Smooth muscle cell of the brain vasculature (primary cell): ENCODE measurements around the gene RNF146.
"Not testable (repeated sequence)": the region's sequence is repeated elsewhere in the genome, so short reads cannot be mapped to it uniquely, and the experiment has no call there.

Experiments
- DNase-seq: peaks from one replicate; pipeline ENCODE4 v3.0.0-alpha.2; 2012; ENCODE audit warnings: low read depth, low spot score

RNF146 gene

GRCh38 chr6:127266178-127266891 lies at the start of gene RNF146:
Gene RNF146, plus strand, starts transcription at chr6:127266864. Its CDS starts 13,475 bp downstream, at chr6:127280339.
- DNase-seq, result peak; percentile 75

GRCh38 chr6:127219869-127220268 lies 46.8 kb upstream of the RNF146 start:
- no peak for DNase-seq

- no peak for DNase-seq
Measured at GRCh38 chr6:127221201-127221600, 45.5 kb upstream of the RNF146 start.

GRCh38 chr6:127222418-127222817 lies 44.2 kb upstream of the RNF146 start:
- DNase-seq, result no peak

- no peak for DNase-seq
Measured at GRCh38 chr6:127225497-127225896, 41.2 kb upstream of the RNF146 start.

- not testable (repeated sequence) for DNase-seq
Measured at GRCh38 chr6:127233819-127234218, 32.8 kb upstream of the RNF146 start.

GRCh38 chr6:127243501-127243900 lies 23.2 kb upstream of the RNF146 start:
- DNase-seq, result no peak

GRCh38 chr6:127247114-127248096 lies 19.3 kb upstream of the RNF146 start:
- no peak for DNase-seq

GRCh38 chr6:127249621-127250020 lies 17.0 kb upstream of the RNF146 start:
- DNase-seq, result no peak

GRCh38 chr6:127255286-127255685 lies 11.4 kb upstream of the RNF146 start:
- no peak for DNase-seq

GRCh38 chr6:127262896-127263295 lies 3.8 kb upstream of the RNF146 start:
- no peak for DNase-seq

- DNase-seq, result no peak
Measured at GRCh38 chr6:127263481-127263880, 3.2 kb upstream of the RNF146 start.

GRCh38 chr6:127266892-127267645 lies 405 bp downstream of the RNF146 start:
- DNase-seq, result no peak

- DNase-seq, result no peak
Measured at GRCh38 chr6:127267646-127268625, 1.3 kb downstream of the RNF146 start.

GRCh38 chr6:127272576-127272975 lies 5.9 kb downstream of the RNF146 start:
- no peak for DNase-seq

GRCh38 chr6:127273499-127273898 lies 6.8 kb downstream of the RNF146 start:
- DNase-seq, result no peak

- DNase-seq, result no peak
Measured at GRCh38 chr6:127276331-127276730, 9.7 kb downstream of the RNF146 start.

GRCh38 chr6:127277878-127278843 lies 11.5 kb downstream of the RNF146 start:
- no peak for DNase-seq

GRCh38 chr6:127279815-127280214 lies 13.2 kb downstream of the RNF146 start:
- DNase-seq, result no peak
